Measurements from ENCODE around the gene MYEOV. TPM values are rescaled to one million over a fixed set of nuclear protein-coding genes. Genes with fewer than 3 reads are reported as not detected.

Gene MYEOV
- total RNA-seq, 2 donors from 2014 or later: 0.12 TPM; not detected in 1

- TF ChIP-seq, protein P1, sequence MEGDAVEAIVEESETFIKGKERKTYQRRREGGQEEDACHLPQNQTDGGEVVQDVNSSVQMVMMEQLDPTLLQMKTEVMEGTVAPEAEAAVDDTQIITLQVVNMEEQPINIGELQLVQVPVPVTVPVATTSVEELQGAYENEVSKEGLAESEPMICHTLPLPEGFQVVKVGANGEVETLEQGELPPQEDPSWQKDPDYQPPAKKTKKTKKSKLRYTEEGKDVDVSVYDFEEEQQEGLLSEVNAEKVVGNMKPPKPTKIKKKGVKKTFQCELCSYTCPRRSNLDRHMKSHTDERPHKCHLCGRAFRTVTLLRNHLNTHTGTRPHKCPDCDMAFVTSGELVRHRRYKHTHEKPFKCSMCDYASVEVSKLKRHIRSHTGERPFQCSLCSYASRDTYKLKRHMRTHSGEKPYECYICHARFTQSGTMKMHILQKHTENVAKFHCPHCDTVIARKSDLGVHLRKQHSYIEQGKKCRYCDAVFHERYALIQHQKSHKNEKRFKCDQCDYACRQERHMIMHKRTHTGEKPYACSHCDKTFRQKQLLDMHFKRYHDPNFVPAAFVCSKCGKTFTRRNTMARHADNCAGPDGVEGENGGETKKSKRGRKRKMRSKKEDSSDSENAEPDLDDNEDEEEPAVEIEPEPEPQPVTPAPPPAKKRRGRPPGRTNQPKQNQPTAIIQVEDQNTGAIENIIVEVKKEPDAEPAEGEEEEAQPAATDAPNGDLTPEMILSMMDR (IDR thresholded peaks at IDR 0.05): no peak
- Histone ChIP-seq H3K4me3 (no peak overlapping the region), H3K27me3 (no peaks in the 10 kb centered on the region), H3K4me1 (peaks cover 0 to 17% of the 10 kb centered on the region in 2 donors), H3K9me3 (peaks cover 0 to 6% of the 10 kb centered on the region in 2 donors), H3K36me3 (no peaks in the 10 kb centered on the region), H3K27ac (no peak overlapping the region)
- no peak for DNase-seq (ENCODE audit: low spot score)
Observed at GRCh38 chr11:69262918-69263735, 30.8 kb upstream of the MYEOV start.

DNA sequence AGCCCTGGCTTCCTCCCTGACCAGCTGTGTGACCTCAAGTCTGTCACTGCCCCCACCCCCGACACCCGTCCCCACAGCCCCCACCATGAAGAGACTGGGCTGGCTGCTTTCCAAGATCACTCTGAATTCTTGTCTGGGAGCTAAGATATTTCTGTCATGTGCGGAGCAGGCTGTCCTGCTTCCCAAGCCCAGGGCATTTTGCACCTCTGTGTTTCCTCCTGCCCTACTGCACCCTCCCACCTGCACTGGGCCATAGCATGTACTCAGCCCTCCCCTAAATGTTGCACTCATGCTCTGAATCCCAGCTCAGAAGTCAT lies 30.3 kb upstream of the MYEOV start:
- no peaks in the 10 kb centered on the region for H3K27me3 ChIP-seq
- H3K27ac ChIP-seq: no peak overlapping the region
- DNase-seq (ENCODE audit: low spot score): no peak
- H3K4me1 ChIP-seq: peaks cover 0 to 20% of the 10 kb centered on the region in 2 donors
- TF ChIP-seq, protein P1 (IDR thresholded peaks at IDR 0.05): no peak
- H3K9me3 ChIP-seq: peaks cover 0 to 6% of the 10 kb centered on the region in 2 donors
- H3K36me3 ChIP-seq: no peaks in the 10 kb centered on the region
- no peak overlapping the region for H3K4me3 ChIP-seq

DNA sequence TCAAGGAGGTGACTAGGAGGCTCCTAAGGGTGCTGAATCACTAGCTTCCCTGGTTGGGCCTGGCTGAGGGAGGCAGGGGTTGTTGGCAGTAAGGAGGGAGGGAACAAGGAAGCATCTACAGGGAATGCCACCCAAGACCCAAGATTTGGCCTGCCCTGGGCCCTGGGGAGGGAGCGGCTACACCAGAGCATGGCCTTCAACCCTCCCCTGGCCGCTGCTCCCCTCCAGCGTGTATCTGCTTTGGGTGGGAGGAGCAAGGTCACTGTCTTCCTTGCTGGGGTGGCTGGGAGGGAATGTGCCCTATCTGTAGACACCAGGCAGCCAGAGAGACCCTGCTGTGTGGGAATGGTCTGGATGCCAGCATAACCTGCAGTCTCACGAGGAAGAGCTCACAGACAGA lies 29.5 kb upstream of the MYEOV start:
- no peak overlapping the region for H3K27ac ChIP-seq
- H3K4me3 ChIP-seq: no peak overlapping the region
- H3K36me3 ChIP-seq: no peaks in the 10 kb centered on the region
- DNase-seq (ENCODE audit: low spot score): no peak
- peaks cover 0 to 6% of the 10 kb centered on the region in 2 donors for H3K9me3 ChIP-seq
- no peaks in the 10 kb centered on the region for H3K27me3 ChIP-seq
- peaks cover 0 to 20% of the 10 kb centered on the region in 2 donors for H3K4me1 ChIP-seq
- TF ChIP-seq, protein P1 (IDR thresholded peaks at IDR 0.05): no peak

DNA sequence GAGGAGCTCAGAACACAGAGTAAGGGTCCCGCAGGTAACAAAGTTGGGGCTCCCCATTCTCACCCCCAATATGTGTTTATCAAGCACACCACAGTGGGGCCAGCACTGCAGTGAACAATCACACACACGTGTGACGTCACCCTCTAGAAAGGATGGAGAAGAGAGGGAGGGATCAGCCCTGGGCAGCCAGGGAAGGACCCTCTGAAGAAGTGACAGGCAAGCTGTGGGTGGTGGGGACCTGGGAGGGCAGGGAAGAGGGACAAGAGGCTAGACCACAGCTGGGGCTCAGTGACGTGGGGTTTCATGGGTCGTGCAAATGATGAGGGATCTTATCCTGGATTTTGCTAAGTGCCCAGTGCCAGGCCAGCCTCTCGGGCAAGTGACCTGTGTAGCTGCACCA lies 28.7 kb upstream of the MYEOV start:
- Histone ChIP-seq H3K36me3 (no peaks in the 10 kb centered on the region), H3K4me3 (no peak overlapping the region), H3K27me3 (no peaks in the 10 kb centered on the region), H3K4me1 (peaks cover 0 to 20% of the 10 kb centered on the region in 2 donors), H3K9me3 (peaks cover 0 to under 1% of the 10 kb centered on the region in 2 donors), H3K27ac (no peak overlapping the region)
- TF ChIP-seq, protein P1 (IDR thresholded peaks at IDR 0.05): no peak
- DNase-seq (ENCODE audit: low spot score): no peak

DNA sequence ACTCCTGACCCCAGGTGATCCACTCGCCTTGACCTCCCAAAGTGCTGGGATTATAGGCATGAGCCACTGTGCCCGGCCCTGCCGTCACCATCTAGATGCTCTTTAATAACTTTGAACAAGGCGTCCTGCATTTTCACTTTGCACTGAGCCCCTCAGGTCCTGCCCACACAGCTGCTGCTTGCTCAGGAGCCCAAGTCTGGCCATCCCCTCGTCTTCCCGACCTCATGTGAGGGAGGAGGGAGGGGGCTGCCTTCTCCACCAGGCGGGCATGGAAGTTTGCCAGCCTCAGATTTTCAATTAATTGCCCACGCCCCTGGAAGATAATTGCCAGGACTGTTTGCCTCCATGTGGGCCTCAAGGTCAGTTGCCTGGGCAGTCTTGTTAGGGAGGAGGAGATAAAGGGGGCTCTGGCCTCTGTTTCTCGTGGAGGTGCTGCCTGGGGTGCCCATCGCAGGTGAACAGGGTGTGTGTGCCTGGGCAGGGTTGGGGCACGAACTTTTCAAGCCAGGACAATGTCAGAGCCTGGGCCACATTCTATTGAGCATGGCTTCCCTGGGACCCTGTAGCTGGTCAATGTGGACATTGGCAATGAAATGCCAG lies 27.9 kb upstream of the MYEOV start:
- peaks cover 0 to 20% of the 10 kb centered on the region in 2 donors for H3K4me1 ChIP-seq
- no peak for DNase-seq (ENCODE audit: low spot score)
- H3K36me3 ChIP-seq: no peaks in the 10 kb centered on the region
- H3K9me3 ChIP-seq: no peaks in the 10 kb centered on the region
- no peak overlapping the region for H3K4me3 ChIP-seq
- no peak overlapping the region for H3K27ac ChIP-seq
- TF ChIP-seq, protein P1 (IDR thresholded peaks at IDR 0.05): no peak
- no peaks in the 10 kb centered on the region for H3K27me3 ChIP-seq
